ENCODE results near the gene GMDS. TPM values are rescaled to one million over a fixed set of nuclear protein-coding genes. Genes with fewer than 3 reads are reported as not detected.

Gene GMDS
- total RNA-seq, 1 donor from 2014 or later: 17.9 TPM

- no peak for DNase-seq (ENCODE audit: low read depth)
- no peak for TF ChIP-seq CTCF (conservative IDR thresholded peaks at IDR 0.05; ENCODE audit: low read depth, low read length)
- H3K4me3 ChIP-seq (ENCODE audit: low read depth, low read length): no peak overlapping the region
These were observed 284.8 kb downstream of the GMDS start for GRCh38 chr6:1960486-1961142.

DNA sequence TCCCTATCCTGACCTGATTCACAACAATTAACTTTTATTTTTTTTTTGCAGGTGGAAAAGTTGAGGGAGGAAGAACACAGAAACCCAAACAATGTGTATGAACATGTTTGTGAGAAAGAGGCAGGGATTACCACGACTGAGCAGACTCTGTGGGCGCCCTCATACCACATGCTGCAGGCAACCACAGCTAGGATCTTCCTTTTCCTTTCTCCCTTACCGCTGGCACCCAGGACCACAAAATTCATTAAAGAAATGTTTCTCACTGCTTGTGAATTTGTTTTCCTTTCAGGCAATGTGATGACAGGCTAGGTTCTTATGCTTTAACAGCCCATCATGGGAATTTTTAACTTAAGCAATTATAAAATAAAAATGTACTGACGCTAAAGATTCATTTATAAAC, 287.1 kb downstream of the GMDS start:
- DNase-seq (ENCODE audit: low read depth): no peak
- no peak for TF ChIP-seq CTCF (conservative IDR thresholded peaks at IDR 0.05; ENCODE audit: low read depth, low read length)
- no peak overlapping the region for H3K4me3 ChIP-seq (ENCODE audit: low read depth, low read length)

GRCh38 chr6:1957746-1958145, 287.7 kb downstream of the GMDS start:
- no peak for DNase-seq (ENCODE audit: low read depth)
- TF ChIP-seq CTCF (conservative IDR thresholded peaks at IDR 0.05; ENCODE audit: low read depth, low read length): no peak
- no peak overlapping the region for H3K4me3 ChIP-seq (ENCODE audit: low read depth, low read length)

GRCh38 chr6:1952740-1953360, 292.6 kb downstream of the GMDS start:
- no peak for TF ChIP-seq CTCF (conservative IDR thresholded peaks at IDR 0.05; ENCODE audit: low read depth, low read length)
- peak; percentile 96 for DNase-seq (ENCODE audit: low read depth)
- no peak overlapping the region for H3K4me3 ChIP-seq (ENCODE audit: low read depth, low read length)

- TF ChIP-seq CTCF (conservative IDR thresholded peaks at IDR 0.05; ENCODE audit: low read depth, low read length): no peak
- no peak overlapping the region for H3K4me3 ChIP-seq (ENCODE audit: low read depth, low read length)
- no peak for DNase-seq (ENCODE audit: low read depth)
These were observed 294.8 kb downstream of the GMDS start for GRCh38 chr6:1950631-1951030.

- no peak overlapping the region for H3K4me3 ChIP-seq (ENCODE audit: low read depth, low read length)
- no peak for TF ChIP-seq CTCF (conservative IDR thresholded peaks at IDR 0.05; ENCODE audit: low read depth, low read length)
- DNase-seq (ENCODE audit: low read depth): peak; percentile 70
These were observed 295.9 kb downstream of the GMDS start for GRCh38 chr6:1949538-1949937.

DNA sequence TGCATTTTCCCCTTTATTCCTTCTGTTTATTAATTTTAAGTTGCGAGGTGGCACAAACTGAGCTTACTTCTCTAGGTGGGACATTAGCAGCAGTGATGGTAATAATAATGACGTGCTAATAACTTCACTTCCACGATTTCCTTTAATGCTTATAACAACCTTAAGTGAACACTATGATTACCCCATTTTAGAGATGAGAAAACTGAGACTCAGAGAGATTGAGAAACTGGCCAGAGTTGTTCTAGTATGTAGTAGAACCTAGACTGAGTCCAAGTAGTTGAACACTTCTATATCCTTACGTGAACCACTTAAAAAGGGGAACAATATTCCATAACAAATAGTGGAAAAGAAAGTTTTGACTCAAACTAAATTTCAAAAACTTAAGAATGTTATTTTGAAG, 297.5 kb downstream of the GMDS start:
- no peak for TF ChIP-seq CTCF (conservative IDR thresholded peaks at IDR 0.05; ENCODE audit: low read depth, low read length)
- H3K4me3 ChIP-seq (ENCODE audit: low read depth, low read length): no peak overlapping the region
- DNase-seq (ENCODE audit: low read depth): no peak
